Activated CD8-positive, alpha-beta T cell treated with anti-CD3 and anti-CD28 coated beads for 36 hours (primary cell): ENCODE measurements around the gene FASN. TPM values are rescaled to one million over a fixed set of nuclear protein-coding genes. Genes with fewer than 3 reads are reported as not detected.

Source experiments
- ATAC-seq: fragments of 200-7000 bp; cut with Tn5 transposase; one replicate; pipeline ENCODE4 v1.10.0; 2021; ENCODE audit warnings: mild to moderate bottlenecking, moderate library complexity
- CTCF ChIA-PET: fragments of 350-600 bp; sonication (Branson Sonifier 250); formaldehyde crosslinking; loops from one replicate; lab custom pipeline; 2021; ENCODE audit warnings: antibody characterized with exemption; lab: Charles Lee
- POLR2A ChIA-PET: fragments of 350-600 bp; sonication (Branson Sonifier 250); formaldehyde crosslinking; loops from one replicate; lab custom pipeline; 2021; ENCODE audit warnings: antibody characterized with exemption; lab: Charles Lee
- DNase-seq: peaks from one replicate; pipeline ENCODE4 v3.0.0-alpha.2; 2020
- H3K27ac Mint-ChIP-seq: one replicate; pipeline ENCODE4 v1.8.0; 2021; ENCODE audit warnings: mild to moderate bottlenecking, mixed read lengths
- H3K27me3 Mint-ChIP-seq: one replicate; pipeline ENCODE4 v1.8.0; 2021; ENCODE audit warnings: mixed read lengths
- H3K36me3 Mint-ChIP-seq: one replicate; pipeline ENCODE4 v1.8.0; 2021; ENCODE audit warnings: low read depth, mixed read lengths
- H3K4me1 Mint-ChIP-seq: one replicate; pipeline ENCODE4 v1.8.0; 2021; ENCODE audit warnings: low read depth, mixed read lengths
- H3K4me3 Mint-ChIP-seq: one replicate; pipeline ENCODE4 v1.8.0; 2021; ENCODE audit warnings: mild to moderate bottlenecking, moderate library complexity, mixed read lengths
- H3K9me3 Mint-ChIP-seq: one replicate; pipeline ENCODE4 v1.8.0; 2021; ENCODE audit warnings: mixed read lengths
- intact Hi-C: fragments of 100-400 bp; cut with micrococcal nuclease; formaldehyde crosslinking; loops from one replicate; pipeline ENCODE4 v1.10.0; 2022
- total RNA-seq, 2 experiments: library from RNA; stranded (reverse); gene quantifications; one replicate each; pipeline ENCODE4 v1.2.3, GENCODE V29; 2021
- TF ChIP-seq, protein P1 (sequence below): fragments of 200-600 bp; IDR thresholded peaks from one replicate; pipeline ENCODE4 v1.8.0; 2022; ENCODE audit warnings: antibody characterized with exemption, mild to moderate bottlenecking

Gene FASN
- total RNA-seq, 2 experiments from 2014 or later = 250 to 260 TPM

DNA sequence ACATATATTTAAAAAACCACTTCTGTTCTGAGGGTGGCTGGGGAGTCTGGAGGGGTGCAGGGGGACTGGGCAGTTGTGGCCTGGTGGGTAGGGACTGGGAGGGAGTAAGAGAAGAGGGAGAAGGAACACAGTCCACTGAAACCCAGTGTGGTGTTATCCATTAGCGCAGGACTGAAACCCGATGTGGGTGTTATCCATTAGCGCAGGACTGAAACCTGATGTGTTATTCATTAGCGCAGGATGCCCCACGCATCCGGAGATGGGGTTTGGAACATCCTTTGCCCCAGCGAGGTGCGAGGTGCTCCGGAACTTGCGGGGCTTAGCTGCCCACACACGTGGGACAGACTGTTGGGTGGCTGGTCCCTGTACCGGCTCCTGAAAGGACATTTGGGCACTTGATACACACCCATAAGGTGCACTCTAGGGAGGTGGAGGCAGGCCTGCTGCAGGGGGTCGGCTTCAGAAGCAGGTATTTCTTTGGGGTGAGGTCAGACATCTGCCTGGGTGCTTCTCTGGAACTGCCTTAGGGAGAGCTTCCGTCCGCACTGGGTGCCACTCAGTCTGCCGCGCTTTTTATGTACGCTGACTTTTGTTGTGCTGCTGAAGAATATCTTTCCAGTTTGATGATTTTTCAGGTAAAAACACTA is 20.3 kb upstream of the FASN start:
- CTCF ChIA-PET = interaction anchor here (2.8 kb wide), 1 partner anchor 12 kb away, joined by 12 read pairs; no protein-coding TSS in a partner anchor
- DNase-seq (no peak), ATAC-seq (no peak)
- H3K4me3 Mint-ChIP-seq = no peak overlapping the region
- H3K4me1 Mint-ChIP-seq = peaks cover 37% of the 10 kb centered on the region
- TF ChIP-seq, protein P1, sequence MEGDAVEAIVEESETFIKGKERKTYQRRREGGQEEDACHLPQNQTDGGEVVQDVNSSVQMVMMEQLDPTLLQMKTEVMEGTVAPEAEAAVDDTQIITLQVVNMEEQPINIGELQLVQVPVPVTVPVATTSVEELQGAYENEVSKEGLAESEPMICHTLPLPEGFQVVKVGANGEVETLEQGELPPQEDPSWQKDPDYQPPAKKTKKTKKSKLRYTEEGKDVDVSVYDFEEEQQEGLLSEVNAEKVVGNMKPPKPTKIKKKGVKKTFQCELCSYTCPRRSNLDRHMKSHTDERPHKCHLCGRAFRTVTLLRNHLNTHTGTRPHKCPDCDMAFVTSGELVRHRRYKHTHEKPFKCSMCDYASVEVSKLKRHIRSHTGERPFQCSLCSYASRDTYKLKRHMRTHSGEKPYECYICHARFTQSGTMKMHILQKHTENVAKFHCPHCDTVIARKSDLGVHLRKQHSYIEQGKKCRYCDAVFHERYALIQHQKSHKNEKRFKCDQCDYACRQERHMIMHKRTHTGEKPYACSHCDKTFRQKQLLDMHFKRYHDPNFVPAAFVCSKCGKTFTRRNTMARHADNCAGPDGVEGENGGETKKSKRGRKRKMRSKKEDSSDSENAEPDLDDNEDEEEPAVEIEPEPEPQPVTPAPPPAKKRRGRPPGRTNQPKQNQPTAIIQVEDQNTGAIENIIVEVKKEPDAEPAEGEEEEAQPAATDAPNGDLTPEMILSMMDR = no peak
- no peaks in the 10 kb centered on the region for H3K9me3 Mint-ChIP-seq
- no peaks in the 10 kb centered on the region for H3K27me3 Mint-ChIP-seq
- POLR2A ChIA-PET = no interaction called here
- intact Hi-C loops = no loop called here
- no peak overlapping the region for H3K27ac Mint-ChIP-seq
- peaks cover 9% of the 10 kb centered on the region for H3K36me3 Mint-ChIP-seq

DNA sequence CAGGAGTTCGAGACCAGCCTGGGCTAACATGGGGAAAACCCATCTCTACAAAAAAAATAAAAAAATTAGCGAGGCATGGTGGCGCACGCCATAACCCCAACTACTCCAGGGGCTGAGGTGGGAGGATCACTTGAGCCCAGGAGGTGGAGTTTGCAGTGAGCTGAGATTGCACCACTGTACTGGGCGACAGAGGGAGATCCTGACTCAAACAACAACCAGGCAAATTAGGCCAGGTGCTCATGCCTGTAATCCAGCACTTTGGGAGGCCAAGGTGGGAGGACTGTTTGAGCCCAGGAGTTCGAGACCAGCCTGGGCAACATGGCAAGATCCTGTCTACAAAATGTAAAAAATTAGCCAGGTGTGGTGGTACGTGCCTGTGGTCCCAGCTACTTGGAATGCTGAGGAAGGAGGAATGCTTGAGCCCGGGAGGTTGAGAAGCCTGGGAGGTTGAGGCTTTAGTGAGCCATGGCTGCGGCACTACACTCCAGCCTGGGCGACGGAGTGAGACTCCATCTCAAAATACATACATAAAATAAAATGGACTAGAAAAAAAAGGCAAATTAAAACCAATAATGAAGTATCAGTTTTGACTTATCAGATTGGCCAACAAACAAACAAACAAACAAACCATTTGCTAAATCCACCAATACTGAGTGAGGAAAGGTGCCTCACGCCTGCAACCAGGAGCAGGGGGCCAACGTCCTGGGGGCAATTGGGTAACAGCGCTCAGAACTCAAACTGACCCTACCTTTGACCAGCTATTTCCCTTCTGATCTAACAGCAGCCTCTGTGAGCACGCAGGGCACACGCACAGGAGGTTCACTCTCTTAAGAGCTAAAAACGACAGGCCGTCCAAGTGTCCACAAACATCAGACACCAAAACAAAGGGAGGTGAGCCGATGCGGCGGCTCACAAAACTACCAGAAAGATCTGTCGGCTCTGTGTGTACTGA is 19.4 kb upstream of the FASN start:
- CTCF ChIA-PET = interaction anchor here (1.0 to 2.8 kb wide), 2 partner anchors 11 to 87 kb away, joined by 3 to 12 read pairs; no protein-coding TSS in a partner anchor
- ATAC-seq = no peak
- H3K4me3 Mint-ChIP-seq = no peak overlapping the region
- peaks cover 4% of the 10 kb centered on the region for H3K36me3 Mint-ChIP-seq
- H3K27me3 Mint-ChIP-seq = no peaks in the 10 kb centered on the region
- no peak for DNase-seq
- intact Hi-C loops = no loop called here
- POLR2A ChIA-PET = no interaction called here
- no peak overlapping the region for H3K27ac Mint-ChIP-seq
- TF ChIP-seq, protein P1 = no peak
- peaks cover 32% of the 10 kb centered on the region for H3K4me1 Mint-ChIP-seq
- no peaks in the 10 kb centered on the region for H3K9me3 Mint-ChIP-seq

DNA sequence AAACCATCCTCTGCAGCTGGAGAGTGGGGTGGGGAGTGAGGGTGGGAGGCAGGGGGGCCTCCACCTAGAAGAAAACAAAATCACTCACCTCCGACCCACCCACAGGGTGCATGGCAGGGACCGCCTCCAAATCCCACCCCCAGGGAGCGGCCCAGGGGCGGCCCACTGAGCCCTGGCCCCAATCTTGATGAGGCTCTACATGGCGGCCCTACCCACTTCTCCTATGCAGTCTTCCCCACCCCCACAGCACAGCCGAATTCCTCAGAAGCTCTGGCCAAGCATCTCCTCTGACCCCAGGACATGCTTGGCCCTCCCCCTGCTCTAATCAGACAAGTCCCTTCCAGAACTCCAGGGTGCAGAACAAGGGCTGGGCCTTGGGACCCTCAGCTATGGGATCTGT is 18.2 kb upstream of the FASN start:
- no peaks in the 10 kb centered on the region for H3K9me3 Mint-ChIP-seq
- peaks cover 22% of the 10 kb centered on the region for H3K4me1 Mint-ChIP-seq
- DNase-seq (no peak), ATAC-seq (no peak)
- H3K4me3 Mint-ChIP-seq = no peak overlapping the region
- TF ChIP-seq, protein P1 = no peak
- POLR2A ChIA-PET = interaction anchor here (0.6 kb wide), 2 partner anchors 16 to 227 kb away, joined by 3 read pairs; no protein-coding TSS in a partner anchor
- no peak overlapping the region for H3K27ac Mint-ChIP-seq
- H3K36me3 Mint-ChIP-seq = peaks cover 4% of the 10 kb centered on the region
- H3K27me3 Mint-ChIP-seq = no peaks in the 10 kb centered on the region
- CTCF ChIA-PET = interaction anchor here (2.6 to 2.8 kb wide), 2 partner anchors 10 kb away, joined by 8 to 12 read pairs; no protein-coding TSS in a partner anchor
- intact Hi-C loops = no loop called here

GRCh38 chr17:82114872-82115271 is 16.8 kb upstream of the FASN start:
- no peaks in the 10 kb centered on the region for H3K9me3 Mint-ChIP-seq
- H3K4me1 Mint-ChIP-seq = peaks cover 23% of the 10 kb centered on the region
- ChIA-PET CTCF (interaction anchor here (2.6 kb wide), 1 partner anchor 11 kb away, joined by 8 read pairs; no protein-coding TSS in a partner anchor), POLR2A (interaction anchor here (3.5 kb wide), 1 partner anchor 12 kb away, joined by 20 read pairs; no protein-coding TSS in a partner anchor)
- TF ChIP-seq, protein P1 = no peak
- H3K4me3 Mint-ChIP-seq = no peak overlapping the region
- intact Hi-C loops = no loop called here
- no peak for DNase-seq
- ATAC-seq = no peak
- no peaks in the 10 kb centered on the region for H3K27me3 Mint-ChIP-seq
- no peak overlapping the region for H3K27ac Mint-ChIP-seq
- peaks cover 1% of the 10 kb centered on the region for H3K36me3 Mint-ChIP-seq
